PC-3 (cell line): ENCODE data around the gene CXADR. TPM values are rescaled to one million over a fixed set of nuclear protein-coding genes. Genes with fewer than 3 reads are reported as not detected.

Experiments used
- ATAC-seq: fragments of 200-7000 bp; cut with Tn5 transposase; 2 replicates; pipeline ENCODE4 v1.9.1; 2020; ENCODE audit warnings: mild to moderate bottlenecking, moderate library complexity
- BruUV-seq: library from RNA; stranded (reverse); fragments of 400-500 nt; replicated peaks from 2 replicates; lab custom pipeline; 2021; lab: Mats Ljungman, UMichigan
- CTCF ChIA-PET: fragments of 300-600 bp; sonication (Branson Sonifier 250); formaldehyde crosslinking; loops from one replicate; lab custom pipeline; 2022; ENCODE audit warnings: antibody characterized with exemption; lab: Charles Lee
- POLR2A ChIA-PET: fragments of 300-600 bp; sonication (Branson Sonifier 250); formaldehyde crosslinking; loops from one replicate; lab custom pipeline; 2022; ENCODE audit warnings: antibody characterized with exemption; ENCODE audit not compliant: unreplicated experiment; lab: Charles Lee
- DNase-seq: peaks from one replicate; pipeline ENCODE4 v3.0.0-alpha.2; 2015
- H2AFZ ChIP-seq: fragments of 300-600 bp; sonication (generic); 2 replicates; pipeline ENCODE4 v1.6.0; 2016; ENCODE audit warnings: antibody characterized with exemption, low read length
- H3F3A ChIP-seq: fragments of 300-600 bp; sonication (generic); one replicate; pipeline ENCODE4 v1.6.0; 2017; ENCODE audit warnings: antibody characterized with exemption, low read length, control low read depth, mild to moderate bottlenecking; ENCODE audit not compliant: unreplicated experiment
- H3K27ac ChIP-seq: fragments of 300-600 bp; sonication (generic); 2 replicates; pipeline ENCODE4 v1.5.1; 2016; ENCODE audit warnings: mild to moderate bottlenecking, low read length
- H3K27me3 ChIP-seq: fragments of 300-600 bp; sonication (generic); 2 replicates; pipeline ENCODE4 v1.6.1; 2016; ENCODE audit warnings: low read length, mixed read lengths
- H3K36me3 ChIP-seq: fragments of 300-600 bp; sonication (generic); 2 replicates; pipeline ENCODE4 v1.6.1; 2016; ENCODE audit warnings: low read depth, mixed run types, low read length, mixed read lengths
- H3K4me1 ChIP-seq: fragments of 300-600 bp; sonication (generic); 2 replicates; pipeline ENCODE4 v1.5.1; 2016; ENCODE audit warnings: low read length; ENCODE audit not compliant: insufficient read depth
- H3K4me2 ChIP-seq: fragments of 300-600 bp; sonication (generic); 2 replicates; pipeline ENCODE4 v1.6.0; 2016; ENCODE audit warnings: low read length
- H3K4me3 ChIP-seq: fragments of 300-600 bp; sonication (generic); 2 replicates; pipeline ENCODE4 v1.5.1; 2016; ENCODE audit warnings: mild to moderate bottlenecking, low read length, mixed read lengths
- H3K79me2 ChIP-seq: fragments of 300-600 bp; sonication (generic); 2 replicates; pipeline ENCODE4 v1.6.1; 2017; ENCODE audit warnings: low read length, mixed read lengths
- H3K9ac ChIP-seq: fragments of 300-600 bp; sonication (generic); 2 replicates; pipeline ENCODE4 v1.6.0; 2016; ENCODE audit warnings: mild to moderate bottlenecking, low read length
- H3K9me2 ChIP-seq: fragments of 300-600 bp; sonication (generic); replicated peaks from 2 replicates; pipeline ENCODE4 v1.6.1; 2016; ENCODE audit warnings: mixed run types, low read length, mixed read lengths
- H3K9me3 ChIP-seq: fragments of 300-600 bp; sonication (generic); 2 replicates; pipeline ENCODE4 v1.6.1; 2016; ENCODE audit warnings: low read length, mixed read lengths
- H4K20me1 ChIP-seq: fragments of 300-600 bp; sonication (generic); 2 replicates; pipeline ENCODE4 v1.6.1; 2016; ENCODE audit warnings: low read length, mixed read lengths
- EZH2 ChIP-seq: fragments of 300-600 bp; sonication (generic); IDR thresholded peaks from one replicate; pipeline ENCODE4 v1.6.1; 2017; ENCODE audit warnings: antibody characterized with exemption, mild to moderate bottlenecking, low read length; ENCODE audit not compliant: unreplicated experiment
- EZH2phosphoT487 ChIP-seq: fragments of 300-600 bp; sonication (generic); IDR thresholded peaks from 2 replicates; pipeline ENCODE4 v1.6.1; 2018; ENCODE audit warnings: mild to moderate bottlenecking, antibody characterized with exemption, low read length, borderline replicate concordance
- intact Hi-C: fragments of 100-400 bp; cut with micrococcal nuclease; formaldehyde crosslinking; loops from 2 replicates; pipeline ENCODE4 v1.9.0; 2023
- total RNA-seq: library from RNA; depleted of rRNA; stranded (reverse); fragments of >200 nt; gene quantifications from 2 replicates; pipeline ENCODE4 v1.2.3, GENCODE V29; 2014
- TF ChIP-seq, protein P1 (sequence below): fragments of 300-600 bp; sonication (generic); conservative IDR thresholded peaks from 2 replicates; pipeline ENCODE4 v1.5.1; 2017; ENCODE audit warnings: antibody characterized with exemption, low read depth, mild to moderate bottlenecking, low read length

CXADR gene
- total RNA-seq, 1 experiment from 2014 or later: 11.2 TPM

GRCh38 chr21:17524635-17525034, 11.8 kb downstream of the CXADR start:
- Histone ChIP-seq H3K9ac (no peak overlapping the region), H3K4me2 (no peak overlapping the region), H3K4me3 (no peak overlapping the region), H3K27me3 (no peaks in the 10 kb centered on the region), H3F3A (no peaks in the 10 kb centered on the region), H3K4me1 (peaks cover 34% of the 10 kb centered on the region), H2AFZ (no peak overlapping the region), H3K27ac (no peak overlapping the region), H3K36me3 (no peaks in the 10 kb centered on the region), H3K79me2 (no peaks in the 10 kb centered on the region), H3K9me3 (no peaks in the 10 kb centered on the region), H4K20me1 (no peaks in the 10 kb centered on the region), H3K9me2 (no peaks in the 10 kb centered on the region)
- no peak for TF ChIP-seq EZH2
- TF ChIP-seq, protein P1, sequence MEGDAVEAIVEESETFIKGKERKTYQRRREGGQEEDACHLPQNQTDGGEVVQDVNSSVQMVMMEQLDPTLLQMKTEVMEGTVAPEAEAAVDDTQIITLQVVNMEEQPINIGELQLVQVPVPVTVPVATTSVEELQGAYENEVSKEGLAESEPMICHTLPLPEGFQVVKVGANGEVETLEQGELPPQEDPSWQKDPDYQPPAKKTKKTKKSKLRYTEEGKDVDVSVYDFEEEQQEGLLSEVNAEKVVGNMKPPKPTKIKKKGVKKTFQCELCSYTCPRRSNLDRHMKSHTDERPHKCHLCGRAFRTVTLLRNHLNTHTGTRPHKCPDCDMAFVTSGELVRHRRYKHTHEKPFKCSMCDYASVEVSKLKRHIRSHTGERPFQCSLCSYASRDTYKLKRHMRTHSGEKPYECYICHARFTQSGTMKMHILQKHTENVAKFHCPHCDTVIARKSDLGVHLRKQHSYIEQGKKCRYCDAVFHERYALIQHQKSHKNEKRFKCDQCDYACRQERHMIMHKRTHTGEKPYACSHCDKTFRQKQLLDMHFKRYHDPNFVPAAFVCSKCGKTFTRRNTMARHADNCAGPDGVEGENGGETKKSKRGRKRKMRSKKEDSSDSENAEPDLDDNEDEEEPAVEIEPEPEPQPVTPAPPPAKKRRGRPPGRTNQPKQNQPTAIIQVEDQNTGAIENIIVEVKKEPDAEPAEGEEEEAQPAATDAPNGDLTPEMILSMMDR: no peak
- CTCF ChIA-PET: no interaction called here
- intact Hi-C loops: no loop called here
- DNase-seq (no peak), ATAC-seq (no peak)
- BruUV-seq: no TSS peak
- POLR2A ChIA-PET: no interaction called here

DNA sequence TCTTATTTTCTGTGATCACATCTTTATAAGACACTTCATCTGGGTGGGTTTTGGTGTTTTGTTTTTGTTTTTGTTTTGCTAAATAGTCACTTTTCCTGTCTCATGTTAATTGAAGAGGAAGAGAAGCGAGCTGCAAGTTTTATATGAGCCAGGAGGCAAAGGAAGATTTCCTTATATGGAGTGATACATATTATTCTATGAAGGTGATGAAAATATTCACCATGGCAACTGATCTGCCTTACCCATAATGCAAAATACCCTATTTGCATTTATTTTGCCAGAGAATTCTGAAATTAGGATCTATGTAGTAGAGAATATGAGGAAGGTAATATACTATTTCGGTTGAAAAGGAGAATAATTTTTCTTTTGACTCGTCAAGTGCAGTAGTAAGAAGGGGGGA, 13.9 kb downstream of the CXADR start:
- H3K4me3 ChIP-seq: no peak overlapping the region
- H3K9me3 ChIP-seq: no peaks in the 10 kb centered on the region
- no peaks in the 10 kb centered on the region for H3K36me3 ChIP-seq
- H3K9ac ChIP-seq: no peak overlapping the region
- H2AFZ ChIP-seq: no peak overlapping the region
- H3K27ac ChIP-seq: no peak overlapping the region
- no peak overlapping the region for H3K4me2 ChIP-seq
- H3F3A ChIP-seq: no peaks in the 10 kb centered on the region
- H3K79me2 ChIP-seq: no peaks in the 10 kb centered on the region
- H3K9me2 ChIP-seq: no peaks in the 10 kb centered on the region
- BruUV-seq: no TSS peak
- POLR2A ChIA-PET: no interaction called here
- H3K27me3 ChIP-seq: no peaks in the 10 kb centered on the region
- H3K4me1 ChIP-seq: peaks cover 34% of the 10 kb centered on the region
- no peak for DNase-seq
- CTCF ChIA-PET: no interaction called here
- no peaks in the 10 kb centered on the region for H4K20me1 ChIP-seq
- intact Hi-C loops: no loop called here
- no peak for TF ChIP-seq EZH2phosphoT487
- no peak for ATAC-seq

DNA sequence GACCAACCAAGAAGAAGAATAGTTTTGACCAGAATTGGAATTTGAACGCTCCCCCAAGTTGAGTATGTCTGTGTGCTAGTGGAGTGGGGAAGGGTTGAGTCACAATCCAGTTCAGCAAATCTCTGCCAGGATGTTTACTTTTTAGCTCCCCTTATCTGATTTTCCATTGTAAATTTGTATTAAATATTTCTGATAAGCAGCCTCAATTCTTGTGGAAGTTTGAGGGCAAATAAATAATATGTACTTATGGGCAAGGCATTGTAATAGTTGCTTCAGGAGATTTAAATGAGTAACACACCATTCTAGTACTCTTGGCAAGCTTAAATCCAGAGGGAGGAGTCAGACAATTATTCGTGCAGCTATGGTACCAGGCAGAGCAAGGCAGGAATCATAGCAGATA, 14.4 kb downstream of the CXADR start:
- H3K27me3 ChIP-seq: no peaks in the 10 kb centered on the region
- no peak overlapping the region for H3K4me2 ChIP-seq
- peaks cover 34% of the 10 kb centered on the region for H3K4me1 ChIP-seq
- H3K79me2 ChIP-seq: no peaks in the 10 kb centered on the region
- ChIA-PET CTCF (no interaction called here), POLR2A (interaction anchor here (0.6 kb wide), 1 partner anchor 1471 kb away, joined by 3 read pairs; no protein-coding TSS in a partner anchor)
- H3K27ac ChIP-seq: no peak overlapping the region
- H3K9me2 ChIP-seq: no peaks in the 10 kb centered on the region
- DNase-seq (peak; percentile 78), ATAC-seq (peak; percentile 82)
- BruUV-seq: no TSS peak
- intact Hi-C loops: no loop called here
- no peak overlapping the region for H3K4me3 ChIP-seq
- no peaks in the 10 kb centered on the region for H3K36me3 ChIP-seq
- H2AFZ ChIP-seq: no peak overlapping the region
- no peaks in the 10 kb centered on the region for H4K20me1 ChIP-seq
- H3K9me3 ChIP-seq: no peaks in the 10 kb centered on the region
- H3F3A ChIP-seq: no peaks in the 10 kb centered on the region
- H3K9ac ChIP-seq: no peak overlapping the region
- no peak for TF ChIP-seq EZH2
- TF ChIP-seq, protein P1: no peak
- TF ChIP-seq EZH2phosphoT487: no peak
